Stimulated activated CD8-positive, alpha-beta memory T cell treated with anti-CD3 and anti-CD28 coated beads, Interleukin-15, amount 100 ng/mL, for 1 hour (primary cell): ENCODE measurements around the gene METTL27.
"Not testable (repeated sequence)": the region's sequence is repeated elsewhere in the genome, so short reads cannot be mapped to it uniquely, and the experiment has no call there.

Source experiments
- DNase-seq: peaks from one replicate; pipeline ENCODE4 v3.0.0-alpha.2; 2020; ENCODE audit warnings: low read depth

Gene METTL27

DNA sequence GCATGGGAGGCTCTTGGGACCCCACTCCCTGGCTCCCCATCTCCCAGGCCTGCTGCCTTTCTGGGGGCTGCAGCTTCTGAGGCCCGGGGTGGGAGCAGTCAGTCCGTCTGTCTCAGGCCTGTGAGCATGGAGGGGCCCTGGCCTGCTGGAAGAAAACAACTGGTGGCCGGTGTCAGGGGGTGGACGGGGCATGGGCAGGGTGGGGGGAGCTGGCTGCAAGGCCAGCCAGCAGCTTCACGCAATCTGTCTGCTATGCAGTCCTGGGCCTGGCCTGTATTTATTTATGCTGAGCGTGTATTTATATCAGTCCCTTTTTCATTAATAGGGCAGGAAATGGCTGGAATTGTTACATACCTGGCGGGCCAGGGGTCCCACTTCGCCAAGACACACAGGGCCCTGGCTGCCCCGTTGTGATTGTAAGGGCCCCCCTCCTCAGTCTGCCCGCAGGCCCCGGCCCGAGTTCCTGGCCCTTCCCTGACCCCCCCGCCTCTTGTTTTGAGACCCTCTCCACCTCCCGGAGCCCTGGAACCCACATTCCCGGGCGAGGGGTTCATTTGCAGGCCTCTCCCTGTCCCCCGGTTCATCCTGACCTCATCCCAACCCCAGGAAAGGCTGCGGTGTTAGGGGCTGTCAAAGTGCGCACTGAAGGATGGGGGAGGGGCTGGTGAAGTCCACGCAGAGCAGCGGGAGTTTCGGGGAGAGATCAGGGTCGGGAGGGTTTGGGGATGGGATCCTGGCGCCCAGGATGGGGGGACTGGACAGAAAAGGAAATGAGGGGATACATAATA lies 26.9 kb upstream of the METTL27 start:
- DNase-seq: no peak

DNA sequence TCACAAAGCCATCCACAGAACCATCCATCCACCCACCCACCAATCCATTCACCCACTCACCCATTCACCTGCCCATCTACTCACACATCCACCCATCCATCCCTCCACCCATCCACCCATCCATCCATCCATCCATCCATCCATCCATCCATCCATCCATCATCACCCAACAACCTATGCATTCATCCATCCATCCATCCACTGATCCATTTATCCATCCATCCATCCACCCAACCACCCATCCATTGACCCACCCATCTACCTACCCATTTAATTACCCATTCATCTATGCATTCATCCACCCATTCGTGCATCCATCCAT lies 24.1 kb upstream of the METTL27 start:
- DNase-seq: no peak

DNA sequence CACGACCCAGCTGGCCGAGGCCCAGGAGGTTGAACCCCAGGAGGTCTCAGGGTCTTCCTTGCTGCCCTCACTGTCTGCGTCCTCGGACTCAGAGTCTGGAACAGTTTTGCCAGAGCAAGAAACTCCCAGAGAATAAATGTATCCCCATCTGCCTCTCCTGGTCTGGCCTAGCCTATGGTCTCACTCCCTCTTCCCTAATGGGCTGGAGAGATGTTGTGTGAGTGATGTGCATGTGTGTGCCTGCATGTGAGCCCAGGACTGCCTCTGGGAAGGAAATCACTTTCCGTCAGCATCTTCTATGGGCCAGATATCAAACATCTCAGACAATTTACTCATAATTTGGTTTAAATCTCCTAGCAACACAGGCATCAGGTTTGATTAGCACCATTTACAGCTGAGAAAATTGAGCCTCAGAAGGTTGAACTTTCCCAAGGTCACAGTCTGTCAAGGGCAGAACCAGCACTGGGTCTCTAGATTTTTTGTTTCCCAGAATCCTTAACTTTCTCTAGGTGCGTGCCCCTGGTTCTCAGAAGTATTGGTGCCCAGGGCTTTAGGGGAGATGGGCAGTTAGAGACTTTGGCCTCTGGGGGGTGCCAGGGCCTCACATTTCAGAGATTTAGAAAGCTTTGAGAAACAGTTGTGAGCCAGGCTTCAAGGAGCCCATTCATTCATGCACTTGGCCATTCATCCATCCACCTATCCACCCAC lies 23.6 kb upstream of the METTL27 start:
- DNase-seq: no peak

DNA sequence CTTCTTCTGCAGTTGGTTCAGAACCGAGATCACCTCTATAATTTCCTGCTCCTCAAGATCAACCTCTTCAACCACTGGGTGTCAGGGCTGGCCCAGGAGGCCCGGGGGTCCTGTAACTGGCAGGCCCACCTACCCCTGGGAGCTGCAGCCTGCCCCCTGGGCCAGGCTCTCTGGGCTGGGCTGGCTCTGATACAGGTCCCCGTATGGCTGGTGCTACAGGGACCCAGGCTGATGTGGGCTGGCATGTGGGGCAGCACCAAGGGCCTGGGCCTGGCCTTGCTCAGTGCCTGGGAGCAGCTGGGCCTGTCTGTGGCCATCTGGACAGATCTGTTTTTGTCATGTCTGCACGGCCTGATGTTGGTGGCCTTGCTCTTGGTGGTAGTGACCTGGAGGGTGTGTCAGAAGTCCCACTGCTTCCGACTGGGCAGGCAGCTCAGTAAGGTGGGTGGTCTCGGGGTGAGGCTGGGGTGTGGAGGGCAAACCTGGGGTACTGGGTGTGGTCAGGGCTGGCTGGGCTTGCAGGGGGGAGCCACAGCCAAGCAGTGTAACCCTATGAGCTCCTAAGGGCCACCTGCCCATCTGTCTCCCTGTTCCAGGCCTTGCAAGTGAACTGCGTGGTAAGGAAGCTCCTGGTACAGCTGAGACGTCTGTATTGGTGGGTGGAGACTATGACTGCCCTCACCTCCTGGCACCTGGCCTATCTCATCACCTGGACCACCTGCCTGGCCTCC lies 22.8 kb upstream of the METTL27 start:
- no peak for DNase-seq

DNA sequence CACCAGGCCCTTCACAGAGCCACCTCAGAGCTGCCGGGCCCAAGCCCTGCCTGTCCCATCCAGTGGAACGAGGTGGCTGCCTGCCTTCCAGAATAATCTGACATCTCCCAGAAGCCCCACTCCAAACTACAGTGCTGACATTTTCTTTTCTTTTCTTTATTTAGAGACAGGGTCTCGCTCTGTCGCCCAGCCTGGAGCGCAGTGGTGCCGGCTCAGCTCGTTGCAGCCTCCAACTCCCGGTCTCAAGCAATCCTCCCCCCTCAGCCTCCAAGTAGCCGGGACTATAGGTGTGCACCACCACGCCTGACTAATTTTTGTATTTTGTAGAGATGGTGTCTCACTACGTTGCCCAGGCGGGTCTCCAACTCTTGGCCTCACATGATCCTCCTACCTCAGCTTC lies 19.0 kb upstream of the METTL27 start:
- no peak for DNase-seq

DNA sequence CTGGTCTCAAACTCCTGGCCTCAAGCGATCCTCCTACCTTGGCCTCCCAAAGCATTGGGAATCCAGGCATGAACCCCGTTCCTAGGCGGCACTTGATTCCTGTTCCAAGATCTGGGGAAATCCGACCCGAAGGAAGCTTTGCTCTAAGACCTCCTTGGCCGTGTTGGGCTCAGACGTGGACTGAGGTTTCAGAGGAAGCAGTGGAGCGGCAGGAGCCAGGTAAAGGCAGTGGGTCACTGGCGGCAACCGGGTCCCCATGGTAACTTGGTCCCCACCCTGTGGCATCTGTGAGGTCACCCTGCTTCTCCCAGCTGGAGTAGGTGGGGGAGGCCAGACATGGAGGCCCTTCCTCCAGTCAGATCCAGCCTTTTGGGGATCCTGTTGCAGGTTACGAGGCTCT lies 18.5 kb upstream of the METTL27 start, which contains the start of gene TMEM270:
TSS of gene TMEM270 (plus strand) at position 301 of the 400 bp plus-strand sequence. CDS start at position 337, 36 bp downstream.
- DNase-seq: no peak

DNA sequence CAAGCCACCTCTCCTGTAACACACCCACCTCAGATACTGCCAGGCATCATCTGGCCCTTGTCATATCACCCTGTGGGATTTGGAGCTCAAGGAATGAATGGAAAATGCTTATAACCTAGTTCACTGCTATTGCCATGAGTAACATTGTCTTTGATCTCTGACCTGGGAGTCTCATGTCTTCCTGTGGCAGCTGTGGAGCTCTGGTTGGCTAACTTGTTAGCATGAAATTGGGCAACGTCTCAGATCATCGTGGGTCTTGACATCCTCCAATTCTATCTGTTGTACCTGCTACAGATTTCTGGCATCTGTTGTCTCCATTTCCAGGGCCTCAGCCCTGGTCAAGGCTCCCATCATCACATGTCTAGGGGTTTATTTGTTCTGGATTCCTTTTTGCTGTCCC lies 16.5 kb upstream of the METTL27 start:
- no peak for DNase-seq

DNA sequence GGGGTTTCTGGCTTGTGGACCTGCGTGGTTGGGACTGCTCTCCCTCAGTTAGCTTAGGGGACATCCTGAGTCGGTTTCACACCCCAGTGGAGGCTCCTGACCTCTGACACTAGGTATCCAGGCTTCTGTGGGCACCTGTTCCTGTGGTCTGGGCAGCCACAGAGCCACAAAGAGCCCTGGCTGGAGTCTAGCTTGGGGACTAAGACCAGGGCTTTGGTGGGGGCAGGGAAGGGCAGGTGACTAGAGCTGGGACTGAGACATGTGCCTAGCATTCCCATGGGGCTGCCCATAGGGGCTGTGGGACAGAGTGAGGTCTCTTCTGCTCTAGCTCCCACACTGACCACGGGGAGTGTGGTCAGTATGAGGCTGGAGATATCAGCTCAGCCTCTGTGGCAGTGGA lies 14.6 kb upstream of the METTL27 start:
- no peak for DNase-seq

DNA sequence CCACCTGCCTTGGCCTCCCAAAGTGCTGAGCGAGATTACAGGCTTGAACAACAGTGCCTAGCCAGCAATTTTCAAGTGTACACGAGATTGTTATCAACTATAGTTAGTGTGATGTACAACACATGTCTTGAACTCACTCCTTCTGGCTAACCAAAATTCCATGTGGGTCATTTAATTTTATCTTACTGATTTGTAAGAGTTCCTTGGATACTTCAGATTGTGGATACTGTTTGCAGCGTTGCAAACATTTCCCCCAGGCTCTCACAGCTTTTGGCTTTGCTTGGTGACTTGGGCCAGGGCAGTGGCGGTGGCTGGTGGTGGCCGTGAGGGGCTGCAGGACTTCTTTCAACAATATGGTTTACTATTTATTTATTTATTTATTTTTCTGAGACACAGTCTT lies 10.2 kb upstream of the METTL27 start:
- DNase-seq: no peak

DNA sequence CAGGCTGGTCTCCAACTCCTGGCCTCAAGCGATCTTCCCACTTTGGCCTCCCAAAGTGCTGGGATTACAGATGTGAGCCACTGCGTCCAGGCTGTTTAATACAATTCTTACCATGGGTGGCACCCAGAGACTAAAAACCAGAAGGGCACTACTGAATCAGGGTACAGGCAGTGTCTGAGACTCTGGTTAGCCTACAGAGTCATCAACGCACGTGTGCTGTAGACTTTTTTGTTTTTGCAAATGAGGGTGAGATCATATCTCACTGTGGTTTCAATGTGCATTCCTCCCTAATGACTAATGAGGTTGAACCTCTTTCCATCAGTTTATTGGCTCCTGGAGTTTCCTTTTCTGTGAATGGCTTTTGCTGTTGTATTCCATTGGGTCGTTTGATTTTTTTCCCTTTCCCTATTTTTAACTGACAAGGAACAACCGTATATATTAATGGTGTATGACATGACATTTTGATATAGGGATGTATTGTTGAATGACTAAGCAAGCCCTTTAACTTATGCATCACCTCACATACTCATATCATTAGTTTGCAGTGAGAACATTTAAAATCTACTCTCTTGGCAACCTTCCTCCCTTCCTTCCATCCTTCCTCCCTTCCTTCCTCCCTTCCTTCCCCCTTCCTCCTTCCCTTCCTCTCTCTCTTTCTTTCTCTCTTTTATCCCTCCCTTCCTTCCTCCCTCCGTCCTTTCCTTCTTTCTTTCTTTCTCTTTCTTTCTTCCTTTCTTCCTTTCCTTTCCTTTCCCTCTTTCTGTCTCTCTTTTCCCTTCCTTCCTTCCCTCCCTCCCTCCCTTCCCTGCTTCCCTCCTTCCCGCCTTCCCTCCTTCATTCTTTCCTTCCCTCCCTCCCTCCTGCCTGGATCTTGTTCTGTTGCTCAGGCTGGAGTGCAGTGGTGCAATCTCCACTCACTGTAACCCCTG lies 9.4 kb upstream of the METTL27 start:
- no peak for DNase-seq

DNA sequence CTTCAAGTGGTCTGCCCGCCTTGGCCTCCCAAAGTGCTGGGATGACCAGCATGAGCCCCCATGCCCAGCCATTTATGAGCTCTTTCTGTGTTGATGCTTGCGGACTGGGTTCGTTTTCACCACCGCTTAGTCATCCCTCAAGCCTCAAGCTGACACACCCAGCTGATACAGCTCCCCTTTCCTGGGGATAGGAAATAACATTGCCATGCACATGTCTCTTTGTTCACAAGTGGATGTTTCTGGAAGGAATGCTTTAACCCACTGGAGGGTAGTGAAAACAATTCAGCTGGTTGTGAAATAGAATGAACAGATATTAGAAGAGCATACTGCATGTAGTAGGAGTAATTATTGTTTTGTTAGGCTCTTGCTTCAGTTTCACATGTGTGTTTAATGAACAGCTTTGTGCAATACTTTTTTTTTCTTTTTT lies 8.5 kb upstream of the METTL27 start:
- DNase-seq: no peak

DNA sequence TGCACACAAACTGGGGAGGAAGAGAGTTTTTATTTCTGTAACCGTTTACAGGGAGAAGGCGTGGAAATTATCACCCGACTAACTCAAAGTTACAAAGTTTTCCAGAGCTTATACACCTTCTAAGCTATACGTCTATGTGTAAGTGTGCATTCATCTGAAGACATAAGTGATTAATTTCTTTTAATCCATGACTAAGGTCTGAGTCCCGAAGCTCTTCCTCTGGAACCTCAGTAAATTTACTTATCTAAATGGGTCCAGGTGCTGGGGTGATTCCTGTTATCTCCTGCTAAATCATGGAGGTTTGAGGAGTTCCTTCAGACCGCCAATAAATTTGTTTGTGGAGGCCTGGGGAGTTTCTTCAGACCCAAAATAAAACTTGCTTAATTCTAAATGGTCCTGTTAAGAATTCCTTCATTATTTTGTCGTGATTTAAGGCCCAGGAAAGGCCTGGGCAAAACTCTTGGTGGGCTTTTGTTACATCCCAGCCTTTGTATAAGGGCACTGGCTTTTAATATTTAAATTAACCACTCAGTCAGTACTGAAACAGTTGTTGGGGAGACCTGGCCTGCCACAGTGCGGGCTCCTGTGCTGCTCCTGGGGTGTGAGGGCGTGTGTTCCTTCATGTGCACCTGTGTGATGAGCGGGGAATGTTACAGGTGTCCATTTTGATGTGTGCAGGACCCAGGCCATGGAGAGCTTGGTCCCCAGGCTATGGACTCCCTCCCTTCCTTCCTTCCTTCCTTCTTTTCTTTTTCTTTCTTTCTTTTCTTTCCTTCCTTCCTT lies 5.8 kb upstream of the METTL27 start:
- DNase-seq: no peak

DNA sequence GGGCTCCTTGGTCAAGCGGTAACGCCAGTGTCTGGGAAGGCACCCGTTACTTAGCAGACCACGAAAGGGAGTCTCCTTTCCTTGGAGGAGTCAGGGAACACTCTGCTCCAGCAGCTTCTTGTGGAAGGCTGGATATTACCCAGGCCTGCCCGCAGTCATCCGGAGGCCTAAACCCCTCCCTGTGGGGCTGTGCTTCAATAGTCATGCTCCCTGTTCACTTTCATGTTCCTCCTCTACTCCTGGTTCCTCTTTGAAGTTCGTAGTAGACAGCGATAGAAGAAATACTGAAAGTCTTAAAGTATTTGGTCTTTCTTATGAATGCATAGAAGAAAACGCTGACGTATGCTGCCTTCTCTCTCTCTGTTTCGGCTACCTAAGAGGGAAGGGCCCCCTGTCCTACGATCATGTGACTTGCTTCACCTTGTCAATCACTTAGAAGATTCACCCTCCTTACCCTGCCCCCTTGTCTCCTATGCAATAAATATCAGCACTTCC lies 3.4 kb upstream of the METTL27 start:
- DNase-seq: not testable (repeated sequence)

DNA sequence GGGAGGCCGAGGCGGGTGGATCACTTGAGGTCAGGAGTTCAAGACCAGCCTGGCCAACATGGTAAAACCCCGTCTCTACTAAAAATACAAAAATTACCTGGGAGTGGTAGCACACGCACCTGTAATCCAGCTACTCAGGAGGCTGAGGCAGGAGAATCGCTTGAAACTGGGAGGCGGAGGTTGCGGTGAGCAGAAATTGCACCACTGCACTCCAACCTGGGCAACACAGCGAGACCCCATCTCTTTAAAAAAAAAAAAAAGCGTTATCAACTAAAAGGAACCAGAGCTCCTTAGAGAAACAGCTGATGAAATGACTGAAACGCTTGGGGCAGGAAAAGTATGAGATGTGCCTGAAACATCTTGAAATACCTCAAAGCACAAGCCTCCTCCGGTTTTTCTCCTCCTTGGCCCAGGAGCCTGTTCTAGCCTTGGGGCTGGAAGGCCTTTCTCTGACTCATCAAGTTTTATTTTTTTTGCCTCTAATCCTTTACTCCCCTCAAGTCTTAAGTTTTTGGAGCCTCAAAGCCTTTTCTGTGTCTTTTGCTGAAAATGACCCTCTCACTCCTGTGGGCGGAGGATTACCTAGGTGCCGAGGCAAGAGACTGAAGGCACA lies 2.6 kb upstream of the METTL27 start:
- no peak for DNase-seq

DNA sequence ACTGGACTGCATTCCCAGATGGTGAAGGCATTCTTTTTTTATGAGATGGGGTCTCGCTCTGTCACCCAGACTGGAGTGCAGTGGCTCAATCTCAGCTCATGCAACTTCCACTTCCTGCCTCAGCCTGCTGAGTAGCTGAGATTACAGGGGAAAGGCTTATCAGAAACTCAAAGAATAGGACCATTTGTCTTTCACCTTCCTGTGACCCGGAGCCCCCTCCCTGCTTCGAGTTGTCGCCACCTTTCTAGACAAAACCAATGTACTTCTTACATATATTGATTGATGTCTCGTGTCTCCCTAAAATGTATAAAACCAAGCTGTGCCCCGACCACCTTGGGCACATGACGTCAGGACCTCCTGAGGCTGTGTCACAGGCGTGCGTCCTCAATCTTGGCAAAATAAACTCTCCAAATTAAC lies 1.8 kb upstream of the METTL27 start:
- no peak for DNase-seq

DNA sequence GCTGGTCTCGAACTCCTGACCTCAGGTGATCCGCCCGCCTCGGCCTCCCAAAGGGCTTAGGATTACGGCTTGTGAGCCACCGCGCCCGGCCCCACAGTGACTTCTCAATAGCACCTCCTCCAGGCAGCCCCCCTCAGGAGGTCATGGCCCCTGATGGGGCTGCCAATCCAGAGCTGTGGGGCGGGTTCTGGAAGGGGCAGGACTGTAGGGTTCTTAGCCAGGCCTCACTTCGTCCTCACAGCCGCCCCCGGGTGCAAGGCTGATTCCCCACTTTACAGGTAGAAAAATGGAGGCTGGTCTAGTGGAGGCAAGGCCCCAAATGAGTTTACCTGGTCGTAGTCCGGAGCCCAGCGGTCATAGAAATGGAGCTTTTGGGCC lies 638 bp downstream of the METTL27 start:
- DNase-seq: no peak

DNA sequence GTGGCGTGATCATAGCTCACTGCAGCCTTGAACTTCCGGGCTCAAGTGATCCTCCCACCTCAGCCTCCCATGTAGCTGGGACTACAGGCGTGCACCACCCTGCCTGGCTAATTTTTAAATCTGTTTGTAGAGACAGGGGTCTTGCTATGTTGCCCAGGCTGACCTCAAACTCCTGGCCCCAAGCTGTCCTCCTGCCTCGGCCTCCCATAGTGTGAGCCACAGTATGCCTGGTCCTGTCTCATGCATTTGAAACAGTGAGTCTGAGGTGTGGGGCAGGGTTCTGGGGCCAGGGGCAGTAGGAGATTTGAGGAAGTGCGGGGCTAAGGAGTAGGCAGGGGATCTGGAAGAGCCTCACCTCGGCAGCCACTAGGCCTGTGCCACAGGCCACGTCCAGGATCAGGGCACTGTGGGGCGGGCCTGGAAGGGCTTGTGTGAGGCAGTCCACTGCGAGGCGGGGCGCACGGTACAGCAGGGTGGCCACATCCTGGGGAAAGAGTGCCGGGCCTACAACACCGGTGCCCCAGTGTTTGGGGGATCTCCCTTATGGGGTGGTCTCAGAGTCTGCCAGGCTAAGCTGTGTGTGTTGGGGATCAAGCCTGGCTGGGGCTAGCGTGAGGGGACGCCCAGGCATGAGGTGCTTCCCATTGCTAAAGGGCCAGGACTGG lies 1.5 kb downstream of the METTL27 start:
- no peak for DNase-seq

DNA sequence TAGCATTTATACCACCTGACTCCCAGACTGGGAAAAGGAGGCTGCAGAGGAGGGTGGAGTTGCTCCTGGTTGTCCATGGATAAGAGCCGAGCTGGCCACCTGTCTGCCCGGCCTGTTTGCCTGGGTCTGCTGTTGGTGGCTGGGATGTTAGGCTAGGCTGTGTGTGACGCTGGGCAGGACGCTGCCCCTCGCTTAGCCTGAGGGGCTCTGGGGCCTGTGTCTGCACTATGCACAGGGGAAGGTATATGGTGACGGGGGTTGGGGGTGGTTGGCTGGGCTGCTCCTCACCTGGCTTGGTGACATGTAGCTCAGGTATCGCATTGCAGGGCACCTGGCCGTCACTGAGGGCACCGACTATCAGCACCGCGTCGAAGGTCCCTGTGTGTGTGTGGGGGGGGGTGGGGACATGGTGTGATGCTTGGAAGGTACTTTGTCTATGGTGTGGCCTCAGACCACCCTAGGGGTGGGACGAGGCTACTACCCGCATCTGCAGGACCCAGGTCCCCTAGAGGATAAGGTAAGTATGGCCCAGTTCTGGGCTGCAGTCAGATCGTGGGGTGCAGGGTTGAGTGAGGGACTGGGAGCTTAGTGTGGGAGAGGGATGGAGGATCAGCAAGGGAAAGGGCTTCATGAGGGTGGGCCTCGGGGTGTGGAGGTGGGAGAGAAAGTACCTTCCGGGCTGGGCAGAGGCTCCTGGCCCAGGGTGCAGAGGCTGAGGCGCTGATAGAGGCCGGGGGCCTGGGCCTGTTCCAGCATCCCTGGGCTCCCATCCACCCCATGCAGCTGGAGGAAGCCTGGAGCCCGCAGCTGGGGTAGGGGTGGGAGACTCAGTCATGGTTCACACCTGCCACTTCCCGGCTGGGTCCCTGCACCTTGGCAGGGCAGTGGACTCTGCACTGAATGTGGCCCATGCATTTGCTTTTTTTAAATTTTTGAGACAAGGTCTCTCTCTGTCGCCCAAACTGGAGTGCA lies 2.3 kb downstream of the METTL27 start:
- no peak for DNase-seq

DNA sequence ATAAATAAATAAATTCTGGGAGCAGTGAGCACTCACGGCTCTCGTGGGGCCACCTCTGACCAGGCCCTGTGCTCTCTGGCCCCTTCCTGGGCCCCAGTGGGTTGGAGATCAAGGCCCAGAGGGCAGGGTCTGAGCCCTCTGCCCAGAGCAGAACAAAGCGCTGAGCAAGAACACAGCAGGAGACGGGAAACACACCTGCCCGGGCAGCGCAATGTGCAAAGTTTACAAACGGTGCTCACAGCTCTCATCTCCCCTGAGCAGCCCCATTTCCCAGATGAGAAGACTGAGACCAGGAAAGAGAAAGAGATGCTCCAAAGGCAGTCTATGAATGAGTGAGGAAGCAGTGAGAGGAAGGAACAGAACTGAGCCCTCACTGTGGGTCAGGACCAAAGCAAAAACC lies 3.0 kb downstream of the METTL27 start:
- DNase-seq: no peak
